ENCODE measurements around the gene MGAT4D.

DNA sequence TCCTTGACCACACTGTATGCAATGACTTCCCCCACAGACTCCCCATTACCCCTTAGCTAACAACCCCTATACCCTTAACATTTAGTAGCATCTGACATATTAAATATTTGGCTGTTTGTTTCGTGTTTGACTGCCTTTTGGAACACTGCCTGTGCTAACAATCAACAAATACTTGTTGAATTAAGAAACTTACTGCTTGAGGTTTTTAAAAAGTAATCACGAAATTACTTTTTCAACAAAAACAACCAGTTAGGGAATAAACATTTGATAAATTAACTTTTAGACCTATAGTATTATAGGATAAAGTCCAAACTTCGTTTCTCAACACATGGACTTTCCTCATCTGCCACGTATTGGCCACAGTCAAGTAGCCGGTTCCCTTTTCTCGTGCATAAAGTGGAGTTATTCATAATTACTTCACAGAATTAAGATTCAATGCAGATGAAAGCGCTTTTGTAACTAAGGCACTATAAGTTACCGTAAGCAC lies 25.3 kb upstream of the MGAT4D start:
- TF ChIP-seq, protein P1, sequence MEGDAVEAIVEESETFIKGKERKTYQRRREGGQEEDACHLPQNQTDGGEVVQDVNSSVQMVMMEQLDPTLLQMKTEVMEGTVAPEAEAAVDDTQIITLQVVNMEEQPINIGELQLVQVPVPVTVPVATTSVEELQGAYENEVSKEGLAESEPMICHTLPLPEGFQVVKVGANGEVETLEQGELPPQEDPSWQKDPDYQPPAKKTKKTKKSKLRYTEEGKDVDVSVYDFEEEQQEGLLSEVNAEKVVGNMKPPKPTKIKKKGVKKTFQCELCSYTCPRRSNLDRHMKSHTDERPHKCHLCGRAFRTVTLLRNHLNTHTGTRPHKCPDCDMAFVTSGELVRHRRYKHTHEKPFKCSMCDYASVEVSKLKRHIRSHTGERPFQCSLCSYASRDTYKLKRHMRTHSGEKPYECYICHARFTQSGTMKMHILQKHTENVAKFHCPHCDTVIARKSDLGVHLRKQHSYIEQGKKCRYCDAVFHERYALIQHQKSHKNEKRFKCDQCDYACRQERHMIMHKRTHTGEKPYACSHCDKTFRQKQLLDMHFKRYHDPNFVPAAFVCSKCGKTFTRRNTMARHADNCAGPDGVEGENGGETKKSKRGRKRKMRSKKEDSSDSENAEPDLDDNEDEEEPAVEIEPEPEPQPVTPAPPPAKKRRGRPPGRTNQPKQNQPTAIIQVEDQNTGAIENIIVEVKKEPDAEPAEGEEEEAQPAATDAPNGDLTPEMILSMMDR (IDR thresholded peaks at IDR 0.05; ENCODE audit: low read depth, low read length, missing input control): no peak
- TF ChIP-seq, protein P2, sequence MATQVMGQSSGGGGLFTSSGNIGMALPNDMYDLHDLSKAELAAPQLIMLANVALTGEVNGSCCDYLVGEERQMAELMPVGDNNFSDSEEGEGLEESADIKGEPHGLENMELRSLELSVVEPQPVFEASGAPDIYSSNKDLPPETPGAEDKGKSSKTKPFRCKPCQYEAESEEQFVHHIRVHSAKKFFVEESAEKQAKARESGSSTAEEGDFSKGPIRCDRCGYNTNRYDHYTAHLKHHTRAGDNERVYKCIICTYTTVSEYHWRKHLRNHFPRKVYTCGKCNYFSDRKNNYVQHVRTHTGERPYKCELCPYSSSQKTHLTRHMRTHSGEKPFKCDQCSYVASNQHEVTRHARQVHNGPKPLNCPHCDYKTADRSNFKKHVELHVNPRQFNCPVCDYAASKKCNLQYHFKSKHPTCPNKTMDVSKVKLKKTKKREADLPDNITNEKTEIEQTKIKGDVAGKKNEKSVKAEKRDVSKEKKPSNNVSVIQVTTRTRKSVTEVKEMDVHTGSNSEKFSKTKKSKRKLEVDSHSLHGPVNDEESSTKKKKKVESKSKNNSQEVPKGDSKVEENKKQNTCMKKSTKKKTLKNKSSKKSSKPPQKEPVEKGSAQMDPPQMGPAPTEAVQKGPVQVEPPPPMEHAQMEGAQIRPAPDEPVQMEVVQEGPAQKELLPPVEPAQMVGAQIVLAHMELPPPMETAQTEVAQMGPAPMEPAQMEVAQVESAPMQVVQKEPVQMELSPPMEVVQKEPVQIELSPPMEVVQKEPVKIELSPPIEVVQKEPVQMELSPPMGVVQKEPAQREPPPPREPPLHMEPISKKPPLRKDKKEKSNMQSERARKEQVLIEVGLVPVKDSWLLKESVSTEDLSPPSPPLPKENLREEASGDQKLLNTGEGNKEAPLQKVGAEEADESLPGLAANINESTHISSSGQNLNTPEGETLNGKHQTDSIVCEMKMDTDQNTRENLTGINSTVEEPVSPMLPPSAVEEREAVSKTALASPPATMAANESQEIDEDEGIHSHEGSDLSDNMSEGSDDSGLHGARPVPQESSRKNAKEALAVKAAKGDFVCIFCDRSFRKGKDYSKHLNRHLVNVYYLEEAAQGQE (IDR thresholded peaks at IDR 0.05): no peak
- no peak for TF ChIP-seq EGR1 (IDR thresholded peaks at IDR 0.05; ENCODE audit: low read depth in 2 of 2)
- TF ChIP-seq, protein P3, sequence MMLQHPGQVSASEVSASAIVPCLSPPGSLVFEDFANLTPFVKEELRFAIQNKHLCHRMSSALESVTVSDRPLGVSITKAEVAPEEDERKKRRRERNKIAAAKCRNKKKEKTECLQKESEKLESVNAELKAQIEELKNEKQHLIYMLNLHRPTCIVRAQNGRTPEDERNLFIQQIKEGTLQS (IDR thresholded peaks at IDR 0.05): no peak
- TF ChIP-seq TAF1 (conservative IDR thresholded peaks at IDR 0.05): no peak
